ENCODE measurements around the gene BAX. TPM values are rescaled to one million over a fixed set of nuclear protein-coding genes. Genes with fewer than 3 reads are reported as not detected.

The BAX gene
- total and polyA plus RNA-seq, 2 of the 13 experiments (the other 11 are each of a cell fraction or from before 2014, with no cell fraction given) = 139 to 176 TPM

GRCh38 chr19:48970923-48971395, 16.3 kb downstream of the BAX start:
- peaks cover 17% of the 10 kb centered on the region for H3K4me1 ChIP-seq (ENCODE audit: insufficient read depth, low read length)
- peaks cover 8% of the 10 kb centered on the region for H3K79me2 ChIP-seq (ENCODE audit: insufficient read depth, low read length)
- WGBS (ENCODE audit: low lambda C conversion rate) = 37% methylated on average over 18 of the region's 19 CpGs
- intact Hi-C loops (cut with micrococcal nuclease; ENCODE audit: unreplicated experiment) (loop anchor here (1.0 to 2.0 kb wide), 2 partner anchors 36 to 64 kb away; no protein-coding TSS in a partner anchor), in situ Hi-C loops (cut with HindIII; ENCODE audit: extremely low pct_ligation_motif_present, low pct_unique_long_range_greater_than_20kb) (no loop called here)
- FAIRE-seq (peak; percentile 46), DNase-seq (ENCODE audit: low spot score) (peak; percentile 57), ATAC-seq (peak; percentile 16)
- peaks cover 11 to 33% of the 10 kb centered on the region in 2 experiments for H3K36me3 ChIP-seq (replicated peaks in 1 of 2; ENCODE audit: control insufficient read depth in 1 of 2, insufficient read depth in 2 of 2, low read length in 2 of 2)
- H3K4me3 ChIP-seq (replicated peaks in 1 of 3; ENCODE audit: insufficient read depth in 1 of 3, low read depth in 2 of 3, low read length in 3 of 3) = no peak overlapping the region
- H4K20me1 ChIP-seq (ENCODE audit: insufficient read depth, low read length) = peaks cover 25% of the 10 kb centered on the region
- ChIA-PET CTCF (ENCODE audit: low intra/inter-chr PET ratio, low total read pairs) (interaction anchor here (0.9 kb wide), 1 partner anchor 36 kb away, joined by 8 read pairs; no protein-coding TSS in a partner anchor), POLR2A (interaction anchor here (0.6 to 2.6 kb wide), 17 partner anchors 9 to 238 kb away, joined by 3 to 24 read pairs (median 6); partner anchors contain the start of genes BAX, DHDH, GYS1 and NUCB1)
- no peaks in the 10 kb centered on the region; a peak in 1 of 5 replicates for H3K27me3 ChIP-seq (ENCODE audit: control insufficient read depth in 1 of 2, insufficient read depth in 2 of 2, low read length in 2 of 2)
- H3K4me2 ChIP-seq (ENCODE audit: low read depth, low read length) = no peak overlapping the region
- BruUV-seq (replicated peaks) = no TSS peak
- no peak overlapping the region for H2AFZ ChIP-seq (ENCODE audit: low read length)
- H3K9me3 ChIP-seq (ENCODE audit: low read length) = no peaks in the 10 kb centered on the region
- H3K27ac ChIP-seq (ENCODE audit: extremely low read length, insufficient read depth, low read length) = no peak overlapping the region
- no peak overlapping the region for H3K9ac ChIP-seq (ENCODE audit: insufficient read depth, low read depth, low read length)
- TF ChIP-seq, protein P1, sequence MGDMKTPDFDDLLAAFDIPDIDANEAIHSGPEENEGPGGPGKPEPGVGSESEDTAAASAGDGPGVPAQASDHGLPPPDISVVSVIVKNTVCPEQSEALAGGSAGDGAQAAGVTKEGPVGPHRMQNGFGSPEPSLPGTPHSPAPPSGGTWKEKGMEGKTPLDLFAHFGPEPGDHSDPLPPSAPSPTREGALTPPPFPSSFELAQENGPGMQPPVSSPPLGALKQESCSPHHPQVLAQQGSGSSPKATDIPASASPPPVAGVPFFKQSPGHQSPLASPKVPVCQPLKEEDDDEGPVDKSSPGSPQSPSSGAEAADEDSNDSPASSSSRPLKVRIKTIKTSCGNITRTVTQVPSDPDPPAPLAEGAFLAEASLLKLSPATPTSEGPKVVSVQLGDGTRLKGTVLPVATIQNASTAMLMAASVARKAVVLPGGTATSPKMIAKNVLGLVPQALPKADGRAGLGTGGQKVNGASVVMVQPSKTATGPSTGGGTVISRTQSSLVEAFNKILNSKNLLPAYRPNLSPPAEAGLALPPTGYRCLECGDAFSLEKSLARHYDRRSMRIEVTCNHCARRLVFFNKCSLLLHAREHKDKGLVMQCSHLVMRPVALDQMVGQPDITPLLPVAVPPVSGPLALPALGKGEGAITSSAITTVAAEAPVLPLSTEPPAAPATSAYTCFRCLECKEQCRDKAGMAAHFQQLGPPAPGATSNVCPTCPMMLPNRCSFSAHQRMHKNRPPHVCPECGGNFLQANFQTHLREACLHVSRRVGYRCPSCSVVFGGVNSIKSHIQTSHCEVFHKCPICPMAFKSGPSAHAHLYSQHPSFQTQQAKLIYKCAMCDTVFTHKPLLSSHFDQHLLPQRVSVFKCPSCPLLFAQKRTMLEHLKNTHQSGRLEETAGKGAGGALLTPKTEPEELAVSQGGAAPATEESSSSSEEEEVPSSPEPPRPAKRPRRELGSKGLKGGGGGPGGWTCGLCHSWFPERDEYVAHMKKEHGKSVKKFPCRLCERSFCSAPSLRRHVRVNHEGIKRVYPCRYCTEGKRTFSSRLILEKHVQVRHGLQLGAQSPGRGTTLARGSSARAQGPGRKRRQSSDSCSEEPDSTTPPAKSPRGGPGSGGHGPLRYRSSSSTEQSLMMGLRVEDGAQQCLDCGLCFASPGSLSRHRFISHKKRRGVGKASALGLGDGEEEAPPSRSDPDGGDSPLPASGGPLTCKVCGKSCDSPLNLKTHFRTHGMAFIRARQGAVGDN (CRISPR knock-in tag; IDR thresholded peaks at IDR 0.05) = peak; percentile 53
- TF ChIP-seq ONECUT2 (CRISPR knock-in tag; IDR thresholded peaks at IDR 0.05) = no peak
- no peak for TF ChIP-seq BCL3 (CRISPR knock-in tag; IDR thresholded peaks at IDR 0.05)
- TF ChIP-seq ZNF501 (CRISPR knock-in tag; IDR thresholded peaks at IDR 0.05) = peak; percentile 52; the same call in 1 of the 2 replicates
- no peak for TF ChIP-seq MAZ (IDR thresholded peaks at IDR 0.05; ENCODE audit: borderline replicate concordance, low read depth, low read length)
- TF ChIP-seq MAZ (CRISPR knock-in tag; IDR thresholded peaks at IDR 0.05; ENCODE audit: low read depth) = 0 out of 2 replicates have a peak, but pooled peaks have one; percentile 35
- no peak for TF ChIP-seq MBD4 (IDR thresholded peaks at IDR 0.05; ENCODE audit: borderline replicate concordance, low read length)
- no peak for TF ChIP-seq TERF1 (CRISPR knock-in tag; IDR thresholded peaks at IDR 0.05)
- TF ChIP-seq PATZ1 (CRISPR knock-in tag; IDR thresholded peaks at IDR 0.05) = peak; percentile 53; the same call in 1 of the 2 replicates
- TF ChIP-seq ERF (CRISPR knock-in tag; IDR thresholded peaks at IDR 0.05) = peak; percentile 45; the same call in 1 of the 2 replicates
- TF ChIP-seq, protein P2, sequence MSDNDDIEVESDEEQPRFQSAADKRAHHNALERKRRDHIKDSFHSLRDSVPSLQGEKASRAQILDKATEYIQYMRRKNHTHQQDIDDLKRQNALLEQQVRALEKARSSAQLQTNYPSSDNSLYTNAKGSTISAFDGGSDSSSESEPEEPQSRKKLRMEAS (IDR thresholded peaks at IDR 0.05) = peak; percentile 19; the same call in 1 of the 2 replicates
- no peak for TF ChIP-seq ARNTL (CRISPR knock-in tag; IDR thresholded peaks at IDR 0.05)
- TF ChIP-seq ZNF572 (CRISPR knock-in tag; IDR thresholded peaks at IDR 0.05) = no peak
- 0 out of 2 replicates have a peak, but pooled peaks have one; percentile 2 for TF ChIP-seq SALL2 (CRISPR knock-in tag; IDR thresholded peaks at IDR 0.05)
- TF ChIP-seq CCDC6 (CRISPR knock-in tag; IDR thresholded peaks at IDR 0.05) = no peak
